HepG2 (cell line): ENCODE measurements around the gene U2AF2. TPM values are rescaled to one million over a fixed set of nuclear protein-coding genes. Genes with fewer than 3 reads are reported as not detected.
A peak's percentile ranks its signal among the peaks of the same experiment; 100 is the strongest.

Source experiments
- ATF1 ChIP-seq: IDR thresholded peaks from 2 replicates; pipeline ENCODE4 v1.6.1; 2016; ENCODE audit warnings: mild to moderate bottlenecking, control low read depth
- CHD2 ChIP-seq: IDR thresholded peaks from 2 replicates; pipeline ENCODE4 v1.6.1; 2011; ENCODE audit warnings: low read depth, low read length, improper control_type of control experiment
- CREB1 ChIP-seq, 2 experiments: fragments of 450-650 bp in 1 of 2; IDR thresholded peaks; 2 replicates each; pipeline ENCODE4 v1.6.1; 2016 to 2017; ENCODE audit warnings: control low read depth in 1 of 2, mild to moderate bottlenecking in 1 of 2, missing compliant biosample characterization in 1 of 2, missing genetic modification characterization in 1 of 2
- EZH2 ChIP-seq: conservative IDR thresholded peaks from 2 replicates; pipeline ENCODE4 v1.6.1; 2012; ENCODE audit warnings: mild to moderate bottlenecking, low read depth, low read length, moderate library complexity
- HIC2 ChIP-seq: sonication (generic); formaldehyde crosslinking; IDR thresholded peaks from 2 replicates; pipeline ENCODE4 v1.9.0; 2022; ENCODE audit warnings: low read depth, missing genetic modification reagents
- KDM3A ChIP-seq: IDR thresholded peaks from 2 replicates; pipeline ENCODE4 v1.6.1; 2018; ENCODE audit warnings: low read depth, missing compliant biosample characterization
- MAZ ChIP-seq, 2 experiments: sonication (generic) in 1 of 2; formaldehyde crosslinking in 1 of 2; IDR thresholded peaks; 2 replicates each; pipeline versions ENCODE4 v1.5.0 to v1.6.1; 2012 to 2020; ENCODE audit warnings: low read depth in 2 of 2, mild to moderate bottlenecking in 2 of 2, borderline replicate concordance in 1 of 2, improper control_type of control experiment in 1 of 2, low read length in 1 of 2, missing genetic modification reagents in 1 of 2, moderate library complexity in 1 of 2
- MLLT10 ChIP-seq: sonication (generic); formaldehyde crosslinking; IDR thresholded peaks from 2 replicates; pipeline ENCODE4 v1.4.0; 2020; ENCODE audit warnings: missing genetic modification reagents
- NCOA5 ChIP-seq: sonication (generic); formaldehyde crosslinking; IDR thresholded peaks from 2 replicates; pipeline ENCODE4 v1.4.0; 2020; ENCODE audit warnings: missing genetic modification reagents
- NCOR1 ChIP-seq: fragments of 200-600 bp; sonication (generic); IDR thresholded peaks from 2 replicates; pipeline ENCODE4 v1.7.0; 2017; ENCODE audit warnings: antibody characterized with exemption, low read length, borderline replicate concordance
- NR2F6 ChIP-seq, 2 experiments: IDR thresholded peaks; 2 replicates each; pipeline ENCODE4 v1.6.1; 2016; ENCODE audit warnings: antibody characterized with exemption in 1 of 2, mild to moderate bottlenecking in 1 of 2
- RARG ChIP-seq: sonication (generic); formaldehyde crosslinking; IDR thresholded peaks from 2 replicates; pipeline ENCODE4 v1.4.0; 2020; ENCODE audit warnings: low read depth, mild to moderate bottlenecking, missing genetic modification reagents
- RERE ChIP-seq: IDR thresholded peaks from 2 replicates; pipeline ENCODE4 v1.6.1; 2016; ENCODE audit warnings: low read depth, missing genetic modification reagents, missing compliant biosample characterization
- SKI ChIP-seq: fragments of 450-650 bp; IDR thresholded peaks from one replicate; pipeline ENCODE4 v1.6.1; 2018; ENCODE audit warnings: mild to moderate bottlenecking; ENCODE audit not compliant: partially characterized antibody
- XRCC5 ChIP-seq: fragments of 200-400 bp; formaldehyde crosslinking; optimal IDR thresholded peaks from 2 replicates; pipeline ENCODE3; 2017; ENCODE audit warnings: mild to moderate bottlenecking, low read length
- ZBTB20 ChIP-seq: sonication (generic); formaldehyde crosslinking; IDR thresholded peaks from 2 replicates; pipeline ENCODE4 v1.8.1; 2023; ENCODE audit warnings: missing genetic modification reagents, low read depth, mild to moderate bottlenecking, borderline replicate concordance
- ZFP90 ChIP-seq: sonication (generic); formaldehyde crosslinking; IDR thresholded peaks from 2 replicates; pipeline ENCODE4 v1.8.0; 2022; ENCODE audit warnings: missing genetic modification reagents, mild to moderate bottlenecking, inconsistent platforms, borderline replicate concordance
- ZNF432 ChIP-seq: sonication (generic); formaldehyde crosslinking; IDR thresholded peaks from 2 replicates; pipeline ENCODE4 v1.5.0; 2020; ENCODE audit warnings: missing genetic modification reagents, mild to moderate bottlenecking, borderline replicate concordance
- ZNF550 ChIP-seq: sonication (generic); formaldehyde crosslinking; IDR thresholded peaks from 2 replicates; pipeline ENCODE4 v1.4.0; 2020; ENCODE audit warnings: mild to moderate bottlenecking, missing genetic modification reagents, borderline replicate concordance
- ZNF552 ChIP-seq: sonication (generic); formaldehyde crosslinking; IDR thresholded peaks from 2 replicates; pipeline ENCODE4 v1.9.0; 2022; ENCODE audit warnings: missing genetic modification reagents, mild to moderate bottlenecking, borderline replicate concordance
- ZNF629 ChIP-seq: sonication (generic); formaldehyde crosslinking; conservative IDR thresholded peaks from 2 replicates; pipeline ENCODE4 v1.5.0; 2020; ENCODE audit warnings: missing genetic modification reagents
- ZNF83 ChIP-seq: sonication (generic); formaldehyde crosslinking; IDR thresholded peaks from 2 replicates; pipeline ENCODE4 v1.4.0; 2020; ENCODE audit warnings: missing genetic modification reagents, mild to moderate bottlenecking, borderline replicate concordance
- polyA plus RNA-seq, 8 experiments: library from polyadenylated mRNA; depleted of rRNA in 3 of 8; stranded (reverse) in 7 of 8; unstranded in 1 of 8; fragments of >200 nt; fragmentation: Illumina TruSeq in 4 of 8; extraction: Trizol in 4 of 8; gene quantifications; 2 replicates each; pipeline versions ENCODE4 v1.2.1 to v1.2.3, GENCODE V29; 2011 to 2016; ENCODE audit warnings: low read depth in 4 of 8, missing spikeins in 1 of 8, mixed read lengths in 1 of 8; ENCODE audit not compliant: insufficient read depth in 1 of 8
- total RNA-seq, 5 experiments: library from RNA; depleted of rRNA; stranded (reverse); fragments of >200 nt; fragmentation: Illumina TruSeq; extraction: Trizol; gene quantifications; 2 replicates each; pipeline ENCODE4 v1.2.3, GENCODE V29; 2016; ENCODE audit warnings: low read depth in 1 of 5

The U2AF2 gene
- total and polyA plus RNA-seq, 2 of the 13 experiments (the other 11 are each of a cell fraction or from before 2014, with no cell fraction given): 84.3 to 124 TPM

- TF ChIP-seq MAZ (IDR thresholded peaks at IDR 0.05; ENCODE audit: borderline replicate concordance, low read depth, low read length) (peak; percentile 83), MAZ (CRISPR knock-in tag; IDR thresholded peaks at IDR 0.05; ENCODE audit: low read depth) (peak; percentile 83), NR2F6 (IDR thresholded peaks at IDR 0.05) (no peak), NR2F6 (CRISPR knock-in tag; IDR thresholded peaks at IDR 0.05) (peak; percentile 43; the same call in 1 of the 2 replicates), NCOA5 (no peak), KDM3A (CRISPR knock-in tag) (peak; percentile 63; the same call in 1 of the 2 replicates), MLLT10 (CRISPR knock-in tag) (no peak), ZFP90 (CRISPR knock-in tag) (no peak; the same call in 1 of the 2 replicates), ZNF629 (CRISPR knock-in tag) (no peak), EZH2 (no peak), ZNF432 (CRISPR knock-in tag) (no peak), ZNF550 (no peak), SKI (no peak), ZNF83 (CRISPR knock-in tag) (no peak), ATF1 (no peak), RARG (no peak), ZBTB20 (CRISPR knock-in tag) (peak; percentile 62; the same call in 1 of the 2 replicates), CHD2 (no peak), XRCC5 (peak; percentile 84), ZNF552 (no peak; the same call in 1 of the 2 replicates), CREB1 (IDR thresholded peaks at IDR 0.05) (peak; percentile 17; the same call in 1 of the 2 replicates), CREB1 (CRISPR knock-in tag; IDR thresholded peaks at IDR 0.05) (peak; percentile 69; the same call in 1 of the 2 replicates), HIC2 (CRISPR knock-in tag) (no peak), RERE (CRISPR knock-in tag) (no peak), NCOR1 (no peak; the same call in 1 of the 2 replicates)
Measured at GRCh38 chr19:55643003-55643886, 11.6 kb upstream of the U2AF2 start, which contains the start of gene ZNF581 (continued).
